Measurements from ENCODE around the gene RFLNA.

The RFLNA gene

GRCh38 chr12:124347805-124348658 is 53.1 kb downstream of the RFLNA start:
- no peak overlapping the region for H3K27ac ChIP-seq
- TF ChIP-seq CTCF (conservative IDR thresholded peaks at IDR 0.05) (no peak; the same call in 1 of the 2 replicates), ZFX (IDR thresholded peaks at IDR 0.05) (no peak)

- H3K27ac ChIP-seq = no peak overlapping the region
- TF ChIP-seq CTCF (conservative IDR thresholded peaks at IDR 0.05) = no peak
- TF ChIP-seq ZFX (IDR thresholded peaks at IDR 0.05) = no peak
Observed at GRCh38 chr12:124348659-124349380, 53.9 kb downstream of the RFLNA start.

- TF ChIP-seq CTCF (conservative IDR thresholded peaks at IDR 0.05) (no peak), ZFX (IDR thresholded peaks at IDR 0.05) (no peak)
- H3K27ac ChIP-seq = no peak overlapping the region
Observed at GRCh38 chr12:124350491-124350890, 55.6 kb downstream of the RFLNA start.

- no peak for TF ChIP-seq CTCF (conservative IDR thresholded peaks at IDR 0.05)
- TF ChIP-seq ZFX (IDR thresholded peaks at IDR 0.05) = no peak
- H3K27ac ChIP-seq = no peak overlapping the region
Observed at GRCh38 chr12:124351422-124351821, 56.5 kb downstream of the RFLNA start.

- TF ChIP-seq ZFX (IDR thresholded peaks at IDR 0.05) (no peak), CTCF (conservative IDR thresholded peaks at IDR 0.05) (no peak)
- peak overlapping the region; percentile 63 for H3K27ac ChIP-seq
Observed at GRCh38 chr12:124352257-124352656, 57.4 kb downstream of the RFLNA start.

- no peak for TF ChIP-seq CTCF (conservative IDR thresholded peaks at IDR 0.05)
- TF ChIP-seq ZFX (IDR thresholded peaks at IDR 0.05) = no peak
- peak overlapping the region; percentile 63 for H3K27ac ChIP-seq
Observed at GRCh38 chr12:124352839-124353238, 57.9 kb downstream of the RFLNA start.

GRCh38 chr12:124354400-124354799 is 59.5 kb downstream of the RFLNA start:
- TF ChIP-seq CTCF (conservative IDR thresholded peaks at IDR 0.05) (no peak), ZFX (IDR thresholded peaks at IDR 0.05) (no peak)
- H3K27ac ChIP-seq = no peak overlapping the region; the same call in 1 of the 2 replicates
